CD4-positive, alpha-beta T cell treated with Interleukin-2 at 100 ng/mL for 4 hours (primary cell): ENCODE data around the gene FAM236A.
"Not testable (repeated sequence)": the region's sequence is repeated elsewhere in the genome, so short reads cannot be mapped to it uniquely, and the experiment has no call there.

Experiments
- DNase-seq: peaks from one replicate; pipeline ENCODE4 v3.0.0-alpha.2; 2020; ENCODE audit warnings: low spot score

FAM236A gene

DNA sequence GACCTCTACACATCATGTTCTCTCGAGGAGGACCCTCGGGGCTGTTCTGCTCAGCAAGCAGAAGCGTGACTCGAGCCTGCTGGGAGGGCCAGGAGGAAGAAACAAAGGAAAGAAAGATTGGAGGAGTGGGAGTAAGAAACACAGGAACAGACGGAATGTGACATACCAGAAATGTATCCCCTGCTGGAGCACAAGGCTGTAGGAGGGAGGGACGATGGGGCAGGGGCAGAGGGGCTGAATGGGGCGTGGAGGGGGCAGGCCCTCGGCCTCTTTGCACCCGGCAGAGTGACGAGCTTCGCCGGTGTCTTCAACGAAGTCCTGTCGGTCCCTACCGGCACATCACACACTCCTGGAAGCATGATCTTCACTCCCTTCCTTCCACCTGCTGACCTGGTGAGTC is at the start of gene FAM236A:
Gene FAM236A (plus strand): TSS at position 301 of the 400 bp plus-strand sequence. CDS start 57 bp downstream, at position 358.
- not testable (repeated sequence) for DNase-seq

DNA sequence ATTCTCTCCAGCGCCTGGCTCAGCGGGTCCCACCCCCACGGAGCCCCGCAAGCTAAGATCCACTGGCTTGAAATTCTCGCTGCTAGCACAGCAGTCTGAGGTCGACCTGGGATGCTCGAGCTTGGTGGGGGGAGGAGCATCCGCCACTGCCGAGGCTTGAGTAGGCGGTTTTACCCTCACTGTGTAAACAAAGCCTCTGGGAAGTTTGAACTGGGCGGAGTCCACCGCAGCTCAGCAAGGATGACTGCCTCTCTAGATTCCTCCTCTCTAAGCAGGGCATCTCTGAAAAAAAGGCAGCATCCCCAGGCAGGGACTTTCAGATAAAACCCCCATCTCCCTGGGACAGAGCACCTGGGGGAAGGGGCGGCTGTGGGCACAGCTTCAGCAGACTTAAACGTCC is 48.3 kb upstream of the FAM236A start:
- DNase-seq = not testable (repeated sequence)

DNA sequence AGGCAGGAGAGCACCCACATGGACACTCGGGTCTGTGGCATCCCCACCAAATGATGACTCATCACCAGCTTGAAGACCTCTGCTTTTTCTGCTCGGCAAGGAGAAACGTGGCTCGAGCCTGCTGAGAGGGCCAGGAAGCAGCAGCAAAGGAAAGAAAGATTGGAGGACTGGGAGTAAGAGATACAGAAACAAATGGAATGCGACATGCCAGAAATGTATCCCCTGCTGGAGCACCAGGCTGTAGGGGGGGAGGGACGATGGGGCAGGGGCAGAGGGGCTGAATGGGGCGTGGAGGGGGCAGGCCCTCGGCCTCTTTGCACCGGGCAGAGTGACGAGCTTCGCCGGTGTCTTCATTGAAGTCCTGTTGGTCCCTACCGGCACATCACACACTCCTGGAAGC is 25.7 kb upstream of the FAM236A start, which contains the start of gene FAM236C:
Gene FAM236C (plus strand): TSS at position 301 of the 400 bp plus-strand sequence. CDS start 100 bp downstream, outside the sequence.
- DNase-seq = not testable (repeated sequence)

DNA sequence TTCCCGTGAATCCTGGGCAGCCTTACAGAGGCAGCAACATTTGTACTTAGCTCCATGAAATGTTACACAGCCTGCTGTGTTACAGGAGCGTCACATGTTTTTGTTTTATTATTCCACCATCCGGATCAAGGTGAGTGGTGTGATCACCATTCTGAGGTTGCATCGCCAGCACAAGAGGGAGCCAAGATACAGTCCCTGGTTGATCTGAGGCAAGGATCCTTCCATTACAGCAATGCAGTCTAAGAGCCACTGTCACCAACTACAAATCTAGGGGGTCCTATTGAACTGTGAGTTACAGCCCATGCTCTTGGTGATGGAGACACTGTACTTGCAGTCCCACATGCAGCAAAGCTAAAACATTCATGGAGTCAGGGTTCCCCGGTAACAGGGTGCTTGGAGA is 21.9 kb upstream of the FAM236A start:
- not testable (repeated sequence) for DNase-seq

DNA sequence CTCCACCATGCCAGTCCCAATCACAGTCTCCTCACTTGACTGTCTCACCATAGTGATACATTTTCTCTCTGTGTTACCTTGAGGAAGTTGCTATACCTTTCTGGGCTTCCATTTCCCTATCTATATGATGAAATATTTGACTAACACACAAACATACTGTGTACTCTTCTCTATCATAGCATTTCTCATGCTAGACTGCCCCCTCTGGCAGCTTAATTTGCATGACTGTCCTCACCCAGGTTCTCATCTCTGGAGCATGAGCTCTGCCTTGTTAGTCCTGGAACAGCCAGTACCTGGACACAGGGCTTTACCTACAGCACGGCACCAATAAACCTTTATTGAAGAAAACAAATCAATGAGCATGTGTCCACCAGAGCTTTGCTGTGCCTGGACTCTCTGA is 5.7 kb upstream of the FAM236A start:
- DNase-seq = not testable (repeated sequence)

DNA sequence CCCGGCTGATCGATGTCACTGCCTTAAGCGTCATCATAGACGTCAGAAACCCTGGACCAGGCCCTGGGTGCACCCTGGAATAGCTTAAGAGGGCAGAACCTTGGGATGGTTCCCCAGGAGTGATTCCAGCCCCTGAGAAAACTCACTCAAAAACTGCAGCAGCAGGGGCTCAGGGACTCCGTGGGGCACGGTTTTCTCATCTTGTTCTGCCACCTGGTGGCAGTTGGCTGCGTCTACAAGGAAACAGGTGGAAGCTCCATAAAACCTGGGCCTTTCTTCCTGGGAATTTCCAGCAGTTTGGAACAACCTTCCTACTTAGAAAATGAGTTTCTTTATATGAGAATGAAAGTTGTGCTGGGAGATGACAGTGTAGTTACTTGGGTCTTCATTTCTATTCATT is 1.6 kb upstream of the FAM236A start:
- not testable (repeated sequence) for DNase-seq

DNA sequence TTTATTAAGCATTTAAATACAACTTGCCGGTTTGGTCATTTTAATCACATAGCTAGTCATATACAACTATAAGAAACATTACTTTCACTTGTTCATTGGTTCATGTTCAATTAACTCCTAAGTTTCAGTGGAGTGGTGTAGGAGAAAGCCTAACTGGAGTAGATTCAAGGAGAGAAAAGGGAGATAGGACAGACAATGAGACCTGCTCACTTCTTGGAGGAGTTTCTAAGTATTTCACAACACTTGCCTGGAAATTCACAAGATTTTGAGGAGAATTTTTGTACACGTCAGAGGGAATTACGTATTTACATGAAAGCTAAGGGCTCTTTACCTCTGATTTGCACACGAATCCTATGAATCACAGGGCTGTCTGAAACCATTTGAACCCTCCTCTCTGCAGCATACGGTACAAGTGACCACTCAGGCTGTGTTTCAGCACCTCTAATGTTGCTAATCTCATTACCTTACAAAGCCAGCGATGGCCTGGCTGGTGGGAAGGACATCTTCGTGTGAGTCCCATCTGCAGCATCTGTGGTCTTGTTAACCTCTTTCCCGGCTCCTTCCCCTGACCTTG is 1.0 kb upstream of the FAM236A start:
- not testable (repeated sequence) for DNase-seq

DNA sequence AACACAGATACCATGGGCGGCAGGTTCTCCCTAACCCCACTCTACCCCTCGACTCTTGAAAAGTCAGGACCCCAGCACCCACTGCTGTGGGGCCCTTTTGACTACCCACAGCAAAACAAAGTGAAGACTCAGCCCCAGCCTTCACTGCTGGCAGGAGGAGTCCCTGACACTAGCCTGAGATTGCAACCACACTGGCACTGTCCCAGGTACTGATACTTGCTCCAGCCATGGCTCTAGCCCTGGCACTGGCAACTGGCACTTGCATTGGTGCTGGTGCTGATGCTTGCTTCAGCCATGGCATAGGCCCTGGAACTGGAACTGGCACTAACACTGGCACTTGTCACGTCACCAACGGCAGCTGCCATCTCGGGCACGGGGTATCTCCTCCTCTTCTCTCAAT is 4.3 kb downstream of the FAM236A start:
- not testable (repeated sequence) for DNase-seq

DNA sequence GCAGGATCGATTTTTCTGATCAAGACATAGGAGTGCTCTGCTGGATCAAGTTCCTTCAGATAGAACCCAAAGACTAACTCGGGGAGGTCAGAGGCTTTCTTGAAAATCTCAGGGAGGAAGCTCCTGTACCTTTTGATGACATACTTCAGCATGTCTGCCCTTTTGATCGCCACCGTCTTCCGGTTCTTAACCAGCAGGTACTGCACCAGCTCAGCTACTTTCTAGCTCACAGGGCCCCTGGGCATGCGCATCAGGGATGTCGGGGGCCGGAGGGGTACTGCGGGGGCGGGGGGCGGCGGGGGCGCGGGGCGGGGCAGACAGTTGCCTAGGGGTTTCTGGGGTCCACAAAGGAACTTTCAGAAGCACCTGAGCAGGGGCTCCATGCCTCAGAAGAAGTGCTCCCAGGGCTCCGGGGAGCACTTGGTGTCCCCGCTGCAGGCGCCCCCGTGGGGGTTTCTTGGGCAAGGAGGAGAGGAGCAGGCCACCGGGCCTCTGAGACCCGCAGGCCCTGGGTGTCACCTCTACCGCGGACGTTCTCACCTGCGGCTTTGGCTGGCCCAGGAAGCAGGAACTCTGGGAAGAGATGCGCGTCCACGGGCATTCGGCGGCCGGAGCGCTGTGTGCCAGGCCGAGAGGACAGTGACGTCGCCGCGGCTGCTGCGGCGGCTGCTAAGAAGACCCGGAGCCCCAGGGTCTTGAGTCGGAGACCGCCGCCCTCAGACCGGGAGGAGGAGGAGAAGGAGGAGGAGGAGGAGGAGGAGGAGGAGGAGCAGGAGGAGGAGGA is 5.2 kb downstream of the FAM236A start:
- DNase-seq = not testable (repeated sequence)

DNA sequence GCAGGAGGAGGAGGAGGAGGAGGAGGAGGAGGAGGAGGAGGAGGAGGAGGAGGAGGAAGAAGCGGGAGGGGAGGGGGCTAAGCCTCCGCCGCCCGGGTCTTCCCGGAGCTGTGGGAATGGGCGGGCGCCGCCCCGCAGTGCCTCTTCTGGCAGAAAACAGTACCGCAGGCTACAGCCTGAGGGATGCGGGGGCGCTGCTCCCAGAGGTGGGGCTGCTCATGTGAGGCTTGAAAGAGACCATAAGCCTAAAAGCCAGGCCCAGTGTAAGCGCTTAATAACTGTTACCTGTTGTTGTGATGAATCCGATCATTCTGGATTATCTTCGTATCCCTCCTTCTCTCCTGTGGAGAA is 5.8 kb downstream of the FAM236A start, which contains the start of gene DMRTC1:
Gene DMRTC1 (minus strand): TSS at position 19 of the 351 bp plus-strand sequence. CDS start 68,143 bp downstream, outside the sequence.
- not testable (repeated sequence) for DNase-seq

DNA sequence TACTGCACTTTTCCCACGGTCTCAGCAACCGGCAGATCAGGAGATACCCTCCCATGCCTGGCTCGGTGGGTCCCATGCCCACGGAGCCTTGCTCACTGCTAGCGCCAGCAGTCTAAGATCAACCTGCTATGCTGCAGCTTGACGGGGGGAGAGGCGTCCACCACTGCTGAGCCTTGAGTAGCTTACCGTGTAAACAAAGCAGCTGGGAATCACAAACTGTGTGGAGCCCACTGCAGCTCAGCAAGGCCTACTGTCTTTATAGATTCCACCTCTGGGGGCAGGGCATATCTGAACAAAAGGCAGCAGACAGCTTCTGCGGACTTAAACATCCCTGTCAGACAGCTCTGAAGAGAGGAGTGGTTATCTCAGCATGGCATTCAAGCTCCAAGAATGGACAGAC is 22.0 kb downstream of the FAM236A start:
- not testable (repeated sequence) for DNase-seq

DNA sequence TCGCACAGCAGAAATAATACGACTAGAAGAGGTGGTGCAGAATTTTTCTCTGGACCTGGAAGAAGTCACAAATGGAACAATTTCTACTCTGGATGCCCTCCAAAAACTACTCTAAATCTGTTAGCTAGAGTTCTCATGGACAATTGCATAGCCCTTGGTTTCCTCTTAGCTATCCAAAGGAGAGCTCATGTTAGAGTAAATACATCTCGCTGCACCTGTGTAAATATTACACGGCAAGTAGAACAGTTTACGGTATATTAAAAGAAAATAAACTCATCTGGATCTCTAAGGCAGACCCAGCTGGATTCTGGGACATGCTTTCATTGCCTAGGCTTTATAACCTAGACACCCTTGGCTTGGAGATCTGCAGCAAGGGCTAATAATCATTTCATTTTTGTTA is 33.9 kb downstream of the FAM236A start:
- not testable (repeated sequence) for DNase-seq

DNA sequence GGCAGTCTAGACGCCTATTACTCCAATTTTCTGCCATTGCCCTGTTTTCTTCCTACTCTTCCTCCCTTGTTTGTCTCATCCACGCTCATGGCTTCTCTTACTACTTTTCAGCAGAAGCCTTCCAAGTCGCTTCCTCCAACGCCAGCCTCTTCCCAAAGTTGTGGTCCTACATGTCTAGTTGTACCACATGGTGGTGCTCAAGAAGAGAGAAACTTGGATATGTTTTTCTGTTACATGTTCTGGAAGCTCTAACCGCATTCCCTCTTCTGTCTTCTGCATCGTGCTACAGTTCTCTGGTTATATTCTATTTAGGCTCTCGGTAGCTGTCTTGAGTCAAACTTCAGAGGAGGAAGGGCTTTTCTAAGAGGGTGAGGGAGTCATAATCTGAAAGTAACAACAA is 36.9 kb downstream of the FAM236A start:
- DNase-seq = not testable (repeated sequence)

DNA sequence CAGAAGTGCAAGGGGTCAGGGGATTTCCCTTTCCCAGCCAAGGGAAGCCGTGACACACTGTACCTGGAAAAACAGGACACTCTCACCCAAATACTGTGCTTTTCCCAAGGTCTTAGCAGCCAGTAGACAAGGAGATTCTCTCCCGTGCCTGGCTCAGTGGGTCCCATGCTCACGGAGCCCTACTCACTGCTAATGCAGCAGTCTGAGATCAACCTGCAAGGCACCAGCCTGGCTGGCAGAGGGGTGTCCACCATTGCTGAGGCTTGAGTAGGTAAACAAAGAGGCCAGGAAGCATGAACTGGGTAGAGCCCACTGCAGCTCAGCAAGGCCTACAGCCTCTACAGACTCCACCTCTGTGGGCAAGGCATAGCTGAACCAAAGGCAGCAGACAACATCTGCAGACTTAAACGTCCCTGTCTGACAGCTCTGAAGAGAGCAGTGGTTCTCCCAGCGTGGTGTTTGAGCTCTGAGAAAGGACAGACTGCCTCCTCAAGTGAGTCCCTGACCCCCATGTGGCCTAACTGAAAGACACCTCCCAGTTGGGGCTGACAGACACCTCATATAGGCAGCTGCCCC is 43.0 kb downstream of the FAM236A start:
- DNase-seq = not testable (repeated sequence)
